T47D (cell line): ENCODE results near the gene PLSCR3.

Source experiments
- DNase-seq, 2 experiments: peaks; one replicate each; pipeline versions ENCODE4 v3.0.0 to v3.0.0-alpha.2; 2011 to 2012; ENCODE audit warnings: low read depth in 1 of 2, low spot score in 1 of 2
- JUND ChIP-seq: IDR thresholded peaks from 2 replicates; pipeline ENCODE4 v1.6.1; 2012; ENCODE audit warnings: low read depth
- in situ Hi-C: cut with HindIII; loops from 2 replicates; pipeline ENCODE4 v1.10.0; 2016; ENCODE audit warnings: low sequenced_read_pairs, low pct_unique_long_range_greater_than_20kb

The PLSCR3 gene

GRCh38 chr17:7436556-7437368 is 42.4 kb upstream of the PLSCR3 start:
- DNase-seq = peak; percentile 65 to 89
- no peak for TF ChIP-seq JUND
- in situ Hi-C loops = no loop called here

GRCh38 chr17:7435676-7436555 is 41.6 kb upstream of the PLSCR3 start:
- no peak for TF ChIP-seq JUND
- in situ Hi-C loops = no loop called here
- peak in 1 of 2 experiments; percentile 57 for DNase-seq

- in situ Hi-C loops = no loop called here
- no peak for DNase-seq
- TF ChIP-seq JUND = no peak
These were observed 38.0 kb upstream of the PLSCR3 start for GRCh38 chr17:7432296-7432695.

GRCh38 chr17:7431231-7431630 is 36.9 kb upstream of the PLSCR3 start:
- no peak for TF ChIP-seq JUND
- in situ Hi-C loops = no loop called here
- no peak for DNase-seq

GRCh38 chr17:7429722-7430121 is 35.4 kb upstream of the PLSCR3 start:
- TF ChIP-seq JUND = no peak
- DNase-seq = no peak
- in situ Hi-C loops = no loop called here

GRCh38 chr17:7428557-7428956 is 34.2 kb upstream of the PLSCR3 start, which contains the start of gene SPEM3:
Gene SPEM3 (plus strand): TSS chr17:7428857. CDS start chr17:7428903, 46 bp downstream.
- TF ChIP-seq JUND = no peak
- no peak for DNase-seq
- in situ Hi-C loops = no loop called here

- in situ Hi-C loops = no loop called here
- no peak for DNase-seq
- TF ChIP-seq JUND = no peak
These were observed 33.2 kb upstream of the PLSCR3 start for GRCh38 chr17:7427549-7427948.

GRCh38 chr17:7426896-7427489 is 32.7 kb upstream of the PLSCR3 start:
- no peak for DNase-seq
- no peak for TF ChIP-seq JUND
- in situ Hi-C loops = no loop called here

- TF ChIP-seq JUND = no peak
- DNase-seq = no peak
- in situ Hi-C loops = no loop called here
These were observed 32.0 kb upstream of the PLSCR3 start for GRCh38 chr17:7426203-7426863.

- no peak for TF ChIP-seq JUND
- in situ Hi-C loops = no loop called here
- no peak for DNase-seq
These were observed 31.4 kb upstream of the PLSCR3 start for GRCh38 chr17:7425756-7426155.

GRCh38 chr17:7425316-7425715 is 31.0 kb upstream of the PLSCR3 start, which contains the start of gene SPEM2:
Gene SPEM2 (plus strand): TSS chr17:7425616. CDS start chr17:7425689, 73 bp downstream.
- TF ChIP-seq JUND = no peak
- in situ Hi-C loops = no loop called here
- no peak for DNase-seq

- in situ Hi-C loops = no loop called here
- no peak for DNase-seq
- no peak for TF ChIP-seq JUND
These were observed 29.4 kb upstream of the PLSCR3 start for GRCh38 chr17:7423679-7424078.
